ENCODE measurements around the gene SLC5A10.

GRCh38 chr17:18947866-18948265 is 4.1 kb upstream of the SLC5A10 start:
- TF ChIP-seq POLR2A (IDR thresholded peaks at IDR 0.05) (no peak), CTCF (IDR thresholded peaks at IDR 0.05) (no peak)
